HepG2 (cell line): ENCODE results near the gene IL27RA. TPM values are rescaled to one million over a fixed set of nuclear protein-coding genes. Genes with fewer than 3 reads are reported as not detected.
A peak's percentile ranks its signal among the peaks of the same experiment; 100 is the strongest.

Experiments
- GTF3A ChIP-seq: sonication (generic); formaldehyde crosslinking; conservative IDR thresholded peaks from 2 replicates; pipeline ENCODE4 v1.4.0; 2020; ENCODE audit warnings: mild to moderate bottlenecking, missing genetic modification reagents
- HNF4A ChIP-seq: sonication (generic); formaldehyde crosslinking; IDR thresholded peaks from 2 replicates; pipeline ENCODE4 v1.4.0; 2020; ENCODE audit warnings: missing genetic modification reagents
- PAXIP1 ChIP-seq: sonication (generic); formaldehyde crosslinking; conservative IDR thresholded peaks from 2 replicates; pipeline ENCODE4 v1.4.0; 2020; ENCODE audit warnings: mild to moderate bottlenecking, missing genetic modification reagents, moderate library complexity
- SIX4 ChIP-seq: sonication (generic); formaldehyde crosslinking; IDR thresholded peaks from 2 replicates; pipeline ENCODE4 v1.4.0; 2020; ENCODE audit warnings: missing genetic modification reagents
- TARDBP ChIP-seq: sonication (generic); formaldehyde crosslinking; IDR thresholded peaks from 2 replicates; pipeline ENCODE4 v1.8.0; 2022; ENCODE audit warnings: mild to moderate bottlenecking, missing genetic modification reagents
- ZEB1 ChIP-seq: IDR thresholded peaks from 2 replicates; pipeline ENCODE4 v1.6.1; 2012; ENCODE audit warnings: mild to moderate bottlenecking, low read depth, inconsistent platforms; ENCODE audit not compliant: insufficient replicate concordance
- ZFY ChIP-seq: sonication (generic); formaldehyde crosslinking; IDR thresholded peaks from 2 replicates; pipeline ENCODE4 v1.4.0; 2020; ENCODE audit warnings: missing genetic modification reagents
- ZNF501 ChIP-seq: sonication (generic); formaldehyde crosslinking; IDR thresholded peaks from 2 replicates; pipeline ENCODE4 v1.5.1; 2020; ENCODE audit warnings: mild to moderate bottlenecking, moderate library complexity, missing genetic modification reagents
- polyA plus RNA-seq, 8 experiments: library from polyadenylated mRNA; depleted of rRNA in 3 of 8; stranded (reverse) in 7 of 8; unstranded in 1 of 8; fragments of >200 nt; fragmentation: Illumina TruSeq in 4 of 8; extraction: Trizol in 4 of 8; gene quantifications; 2 replicates each; pipeline versions ENCODE4 v1.2.1 to v1.2.3, GENCODE V29; 2011 to 2016; ENCODE audit warnings: low read depth in 4 of 8, missing spikeins in 1 of 8, mixed read lengths in 1 of 8; ENCODE audit not compliant: insufficient read depth in 1 of 8
- total RNA-seq, 5 experiments: library from RNA; depleted of rRNA; stranded (reverse); fragments of >200 nt; fragmentation: Illumina TruSeq; extraction: Trizol; gene quantifications; 2 replicates each; pipeline ENCODE4 v1.2.3, GENCODE V29; 2016; ENCODE audit warnings: low read depth in 1 of 5
- TF ChIP-seq, protein P1 (sequence below), 2 experiments: sonication (generic) in 1 of 2; formaldehyde crosslinking in 1 of 2; IDR thresholded peaks; 2 replicates each; pipeline versions ENCODE4 v1.5.1 to v1.6.1; 2011 to 2020; ENCODE audit warnings: borderline replicate concordance in 1 of 2, low read depth in 1 of 2, low read length in 1 of 2, mild to moderate bottlenecking in 1 of 2, missing genetic modification reagents in 1 of 2, moderate library complexity in 1 of 2

IL27RA gene
- total and polyA plus RNA-seq, 2 of the 13 experiments (the other 11 are each of a cell fraction or from before 2014, with no cell fraction given): 3.5 to 8.1 TPM

GRCh38 chr19:13985771-13986347, 45.7 kb upstream of the IL27RA start (continued):
- TF ChIP-seq HNF4A (CRISPR knock-in tag) (peak; percentile 60), PAXIP1 (peak; percentile 34; the same call in 1 of the 2 replicates), SIX4 (CRISPR knock-in tag) (peak; percentile 72; the same call in 1 of the 2 replicates), ZEB1 (peak; percentile 60), ZFY (CRISPR knock-in tag) (no peak), TARDBP (CRISPR knock-in tag) (0 out of 2 replicates have a peak, but pooled peaks have one; percentile 11), GTF3A (CRISPR knock-in tag) (no peak), ZNF501 (CRISPR knock-in tag) (no peak)
- TF ChIP-seq, protein P1, sequence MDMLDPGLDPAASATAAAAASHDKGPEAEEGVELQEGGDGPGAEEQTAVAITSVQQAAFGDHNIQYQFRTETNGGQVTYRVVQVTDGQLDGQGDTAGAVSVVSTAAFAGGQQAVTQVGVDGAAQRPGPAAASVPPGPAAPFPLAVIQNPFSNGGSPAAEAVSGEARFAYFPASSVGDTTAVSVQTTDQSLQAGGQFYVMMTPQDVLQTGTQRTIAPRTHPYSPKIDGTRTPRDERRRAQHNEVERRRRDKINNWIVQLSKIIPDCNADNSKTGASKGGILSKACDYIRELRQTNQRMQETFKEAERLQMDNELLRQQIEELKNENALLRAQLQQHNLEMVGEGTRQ (IDR thresholded peaks at IDR 0.05; ENCODE audit: low read depth, low read length): no peak
- TF ChIP-seq, protein P1 (CRISPR knock-in tag; IDR thresholded peaks at IDR 0.05; ENCODE audit: borderline replicate concordance): peak; percentile 57; the same call in 1 of the 2 replicates
- TF ChIP-seq, all 625 proteins: peak for 16
